ENCODE measurements around the gene ZBTB20.

GRCh38 chr3:114666623-114667022 lies 480.5 kb downstream of the ZBTB20 start:
- TF ChIP-seq CTCF (IDR thresholded peaks at IDR 0.05; ENCODE audit: low read length): no peak
- no peak for TF ChIP-seq EZH2 (optimal IDR thresholded peaks at IDR 0.05; ENCODE audit: low read depth, low read length)
- no peak for TF ChIP-seq EZH2phosphoT487 (IDR thresholded peaks at IDR 0.05; ENCODE audit: low read length)

Measured in MM.1S (cell line).